Right atrium auricular region (tissue), 2 donors: Measurements from ENCODE around the gene CMSS1. TPM values are rescaled to one million over a fixed set of nuclear protein-coding genes. Genes with fewer than 3 reads are reported as not detected.
"Not testable (repeated sequence)": the region's sequence is repeated elsewhere in the genome, so short reads cannot be mapped to it uniquely, and the experiment has no call there.

Experiments used
- DNase-seq: peaks from one replicate; pipeline ENCODE4 v3.0.0-alpha.2; 2019; ENCODE audit warnings: low spot score
- H3K27ac ChIP-seq, 2 donors: fragments of 200-600 bp; sonication (generic); 1 replicate in 1 of 2; 2 replicates in 1 of 2; pipeline ENCODE4 v1.5.1; 2016 to 2019
- H3K27me3 ChIP-seq, 2 donors: fragments of 200-600 bp; sonication (generic); one replicate each; pipeline versions ENCODE4 v1.5.1 to v1.6.0; 2017 to 2019
- H3K36me3 ChIP-seq: fragments of 200-600 bp; sonication (generic); one replicate; pipeline ENCODE4 v1.5.1; 2016
- H3K4me1 ChIP-seq, 2 donors: fragments of 200-600 bp; sonication (generic); one replicate each; pipeline versions ENCODE4 v1.5.1 to v1.6.0; 2017 to 2019
- H3K4me3 ChIP-seq, 2 donors: fragments of 200-600 bp; sonication (generic); 1 replicate in 1 of 2; 2 replicates in 1 of 2; pipeline ENCODE4 v1.5.1; 2017 to 2019; ENCODE audit warnings: mild to moderate bottlenecking in 1 of 2, moderate library complexity in 1 of 2
- H3K9me3 ChIP-seq, 2 donors: fragments of 200-600 bp; sonication (generic); one replicate each; pipeline ENCODE4 v1.5.1; 2019
- total RNA-seq, 2 donors: library from RNA; depleted of rRNA; stranded (reverse); fragments of >200 nt; gene quantifications; one replicate each; pipeline ENCODE4 v1.1.0, GENCODE V29; 2016
- TF ChIP-seq, protein P1 (sequence below), 2 donors: fragments of 200-600 bp; sonication (generic); IDR thresholded peaks; one replicate each; pipeline ENCODE4 v1.5.1; 2019; ENCODE audit warnings: antibody characterized with exemption in 2 of 2

Gene CMSS1
- total RNA-seq, 2 donors from 2014 or later, result 5.7 to 17.7 TPM

- Histone ChIP-seq H3K4me3 (no peak overlapping the region), H3K36me3 (peaks cover 6% of the 10 kb centered on the region), H3K27me3 (no peaks in the 10 kb centered on the region), H3K4me1 (peaks cover 0 to 6% of the 10 kb centered on the region in 2 donors), H3K9me3 (no peaks in the 10 kb centered on the region), H3K27ac (no peak overlapping the region)
- no peak for DNase-seq
- TF ChIP-seq, protein P1, sequence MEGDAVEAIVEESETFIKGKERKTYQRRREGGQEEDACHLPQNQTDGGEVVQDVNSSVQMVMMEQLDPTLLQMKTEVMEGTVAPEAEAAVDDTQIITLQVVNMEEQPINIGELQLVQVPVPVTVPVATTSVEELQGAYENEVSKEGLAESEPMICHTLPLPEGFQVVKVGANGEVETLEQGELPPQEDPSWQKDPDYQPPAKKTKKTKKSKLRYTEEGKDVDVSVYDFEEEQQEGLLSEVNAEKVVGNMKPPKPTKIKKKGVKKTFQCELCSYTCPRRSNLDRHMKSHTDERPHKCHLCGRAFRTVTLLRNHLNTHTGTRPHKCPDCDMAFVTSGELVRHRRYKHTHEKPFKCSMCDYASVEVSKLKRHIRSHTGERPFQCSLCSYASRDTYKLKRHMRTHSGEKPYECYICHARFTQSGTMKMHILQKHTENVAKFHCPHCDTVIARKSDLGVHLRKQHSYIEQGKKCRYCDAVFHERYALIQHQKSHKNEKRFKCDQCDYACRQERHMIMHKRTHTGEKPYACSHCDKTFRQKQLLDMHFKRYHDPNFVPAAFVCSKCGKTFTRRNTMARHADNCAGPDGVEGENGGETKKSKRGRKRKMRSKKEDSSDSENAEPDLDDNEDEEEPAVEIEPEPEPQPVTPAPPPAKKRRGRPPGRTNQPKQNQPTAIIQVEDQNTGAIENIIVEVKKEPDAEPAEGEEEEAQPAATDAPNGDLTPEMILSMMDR (IDR thresholded peaks at IDR 0.05), result no peak
These were observed 16.7 kb downstream of the CMSS1 start for GRCh38 chr3:99834211-99834957.

- Histone ChIP-seq H3K4me3 (no peak overlapping the region), H3K27ac (no peak overlapping the region), H3K36me3 (no peaks in the 10 kb centered on the region), H3K9me3 (no peaks in the 10 kb centered on the region), H3K4me1 (peaks cover 0 to 6% of the 10 kb centered on the region in 2 donors), H3K27me3 (no peaks in the 10 kb centered on the region)
- TF ChIP-seq, protein P1 (IDR thresholded peaks at IDR 0.05), result no peak
- DNase-seq, result no peak
These were observed 19.0 kb downstream of the CMSS1 start for GRCh38 chr3:99836681-99837080.

- no peak overlapping the region for H3K27ac ChIP-seq
- H3K9me3 ChIP-seq, result no peaks in the 10 kb centered on the region
- H3K27me3 ChIP-seq, result no peaks in the 10 kb centered on the region
- no peaks in the 10 kb centered on the region for H3K36me3 ChIP-seq
- no peak overlapping the region for H3K4me3 ChIP-seq
- DNase-seq, result no peak
- H3K4me1 ChIP-seq, result peaks cover 0 to 8% of the 10 kb centered on the region in 2 donors
- TF ChIP-seq, protein P1 (IDR thresholded peaks at IDR 0.05), result no peak
These were observed 20.1 kb downstream of the CMSS1 start for GRCh38 chr3:99837715-99838114.

DNA sequence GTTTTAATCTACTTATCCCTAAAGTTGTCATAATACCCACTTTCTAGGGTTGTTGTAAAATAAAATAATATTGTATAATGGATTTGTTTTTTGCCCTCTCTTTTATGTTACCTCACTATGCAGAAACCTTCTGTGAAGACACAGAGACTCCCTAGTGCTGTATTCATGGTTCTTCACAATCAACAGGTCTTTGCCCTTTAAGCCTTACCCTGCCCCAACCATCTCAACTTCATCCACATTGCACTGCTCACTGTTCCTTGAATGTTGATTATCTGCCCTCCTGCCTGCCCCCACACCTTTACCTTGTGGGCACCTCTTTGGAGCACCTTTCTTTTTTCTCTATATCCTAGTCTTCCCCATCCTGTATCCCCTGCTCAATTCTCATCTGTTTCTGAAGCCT, 21.1 kb downstream of the CMSS1 start:
- TF ChIP-seq, protein P1 (IDR thresholded peaks at IDR 0.05), result no peak
- H3K4me1 ChIP-seq, result peaks cover 0 to 13% of the 10 kb centered on the region in 2 donors
- no peaks in the 10 kb centered on the region for H3K9me3 ChIP-seq
- H3K4me3 ChIP-seq, result no peak overlapping the region
- H3K36me3 ChIP-seq, result no peaks in the 10 kb centered on the region
- H3K27ac ChIP-seq, result no peak overlapping the region
- H3K27me3 ChIP-seq, result no peaks in the 10 kb centered on the region
- no peak for DNase-seq

GRCh38 chr3:99839613-99840012, 22.0 kb downstream of the CMSS1 start:
- no peaks in the 10 kb centered on the region for H3K9me3 ChIP-seq
- no peak overlapping the region for H3K4me3 ChIP-seq
- H3K4me1 ChIP-seq, result peaks cover 0 to 22% of the 10 kb centered on the region in 2 donors
- TF ChIP-seq, protein P1 (IDR thresholded peaks at IDR 0.05), result no peak
- H3K36me3 ChIP-seq, result no peaks in the 10 kb centered on the region
- H3K27ac ChIP-seq, result no peak overlapping the region
- no peak for DNase-seq
- no peaks in the 10 kb centered on the region for H3K27me3 ChIP-seq

GRCh38 chr3:99841949-99842348, 24.3 kb downstream of the CMSS1 start:
- DNase-seq, H3K36me3 ChIP-seq, H3K27ac ChIP-seq, H3K4me3 ChIP-seq, H3K9me3 ChIP-seq, H3K27me3 ChIP-seq: not testable (repeated sequence)
- H3K4me1 ChIP-seq, result peaks cover 0 to 45% of the 10 kb centered on the region in 2 donors
